Measurements from ENCODE around the gene PMPCA.

Gene PMPCA

DNA sequence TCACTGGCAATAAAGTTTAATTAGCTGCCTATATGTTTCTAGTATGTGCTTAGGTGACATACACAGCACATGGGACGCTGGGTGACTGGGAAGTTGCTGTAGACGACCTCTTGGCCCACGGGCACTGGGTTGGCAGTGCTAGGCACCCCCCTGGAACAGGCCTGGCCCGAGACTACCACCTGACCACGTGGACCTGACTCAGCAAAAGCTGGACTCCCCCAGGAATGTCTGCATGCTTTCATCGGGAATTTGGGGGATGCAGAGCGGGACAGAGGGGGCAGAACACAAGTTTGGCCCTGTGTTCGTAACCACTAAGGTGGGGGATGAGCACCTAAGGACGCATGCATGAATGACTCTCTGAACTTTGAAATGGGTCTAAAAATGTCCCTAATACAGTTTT is 45.8 kb downstream of the PMPCA start:
- no peak for DNase-seq (ENCODE audit: low spot score)

DNA sequence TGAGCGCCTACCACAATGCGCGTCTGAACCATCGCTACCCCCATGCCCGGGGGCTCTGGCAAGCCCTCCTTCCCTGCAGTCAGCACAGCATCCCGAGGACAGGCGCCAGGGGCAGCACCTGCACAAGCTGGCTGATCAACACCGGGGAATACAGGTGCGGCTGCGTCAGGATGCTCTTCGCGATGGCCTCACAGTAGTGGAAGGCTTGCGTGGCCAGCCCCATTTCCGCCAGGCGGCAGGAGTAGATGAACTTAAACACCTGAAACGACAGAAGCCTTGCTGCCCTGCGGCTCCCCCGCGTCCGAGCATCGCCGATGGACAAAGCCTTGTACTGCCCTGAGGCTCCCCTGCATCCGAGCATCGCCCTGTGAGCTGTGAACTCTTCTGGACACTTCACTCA is 46.9 kb downstream of the PMPCA start:
- DNase-seq (ENCODE audit: low spot score), result no peak

- DNase-seq (ENCODE audit: low spot score), result no peak
Measured at GRCh38 chr9:136459425-136459824, 49.0 kb downstream of the PMPCA start.

- DNase-seq (ENCODE audit: low spot score), result no peak
Measured at GRCh38 chr9:136460772-136461325, 50.4 kb downstream of the PMPCA start.

DNA sequence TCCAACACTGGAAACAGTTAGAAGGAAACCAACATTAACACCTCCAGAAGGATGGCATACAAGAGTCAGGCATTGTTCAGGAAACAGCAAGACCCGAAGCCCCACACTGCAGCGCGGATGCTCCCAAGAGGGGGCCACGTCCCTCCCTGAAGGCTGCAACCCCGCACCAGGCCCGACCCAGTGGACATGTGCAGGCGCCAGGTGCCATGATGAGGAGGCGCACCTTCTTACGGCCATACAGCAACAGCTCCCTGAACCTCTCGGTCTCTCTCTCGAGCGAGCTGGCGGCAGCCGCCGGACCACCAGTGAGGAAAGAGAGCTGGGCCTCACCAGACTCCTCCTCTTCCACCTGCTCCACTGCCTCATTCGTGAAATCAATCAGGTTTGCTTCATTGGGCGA is 52.2 kb downstream of the PMPCA start:
- no peak for DNase-seq (ENCODE audit: low spot score)

GRCh38 chr9:136463578-136463977 is 53.1 kb downstream of the PMPCA start:
- DNase-seq (ENCODE audit: low spot score), result no peak

- DNase-seq (ENCODE audit: low spot score), result no peak
Measured at GRCh38 chr9:136464241-136464640, 53.8 kb downstream of the PMPCA start.

GRCh38 chr9:136465500-136466154 is 55.2 kb downstream of the PMPCA start:
- DNase-seq (ENCODE audit: low spot score), result no peak

DNA sequence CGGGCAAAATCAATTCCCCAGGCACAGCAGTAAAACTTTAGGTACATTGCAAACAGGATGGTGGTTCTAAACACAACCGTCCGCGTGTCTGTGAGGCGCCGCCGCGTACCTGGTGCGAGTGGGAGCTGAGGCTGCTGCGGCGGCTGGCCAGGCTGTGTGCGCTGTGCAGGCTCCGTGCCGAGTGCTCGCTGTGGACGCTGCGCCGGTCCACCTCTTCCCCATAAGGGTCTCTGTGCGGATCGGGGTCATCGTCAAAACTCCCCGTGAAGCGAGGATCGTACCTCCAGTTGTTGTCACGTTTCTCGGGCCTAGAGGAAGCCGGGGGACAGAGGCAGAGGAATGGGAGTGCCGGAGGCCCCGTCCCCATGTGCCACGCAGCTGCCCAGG is 55.7 kb downstream of the PMPCA start:
- no peak for DNase-seq (ENCODE audit: low spot score)

GRCh38 chr9:136467766-136468165 is 57.3 kb downstream of the PMPCA start:
- no peak for DNase-seq (ENCODE audit: low spot score)

GRCh38 chr9:136470356-136470755 is 59.9 kb downstream of the PMPCA start:
- DNase-seq (ENCODE audit: low spot score), result no peak

DNA sequence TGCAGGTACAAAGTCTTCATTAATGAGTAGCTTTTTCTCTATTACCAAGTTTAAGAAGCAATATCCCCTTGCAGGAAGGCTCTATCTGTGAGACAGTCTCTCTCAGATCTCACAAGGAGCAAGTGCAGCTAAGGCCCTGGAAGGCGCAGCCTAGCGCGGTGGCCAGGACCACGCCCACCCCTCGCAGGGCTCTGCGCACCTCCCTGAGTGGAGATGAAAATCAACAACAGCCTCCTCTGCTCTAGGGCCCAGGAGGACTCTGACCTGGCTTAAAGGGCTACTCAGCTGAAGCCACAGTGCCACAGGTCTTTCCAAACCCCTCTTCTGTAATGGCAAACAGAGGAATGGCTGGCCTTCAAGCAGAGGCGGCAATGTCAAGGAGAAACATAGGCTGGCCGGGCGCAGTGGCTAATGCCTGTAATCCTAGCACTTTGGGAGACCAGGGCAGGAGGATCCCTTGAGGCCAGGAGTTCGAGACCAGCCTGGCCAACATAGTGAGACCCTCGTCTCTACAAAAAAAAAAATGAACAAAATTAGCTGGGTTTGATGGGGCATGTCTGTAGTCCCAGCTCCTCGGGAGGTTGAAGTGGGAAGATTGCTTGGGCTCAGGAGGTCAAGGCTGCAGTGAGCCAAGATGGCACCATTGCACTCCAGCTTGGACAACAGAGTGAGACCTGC is 60.5 kb downstream of the PMPCA start:
- DNase-seq (ENCODE audit: low spot score), result no peak

- no peak for DNase-seq (ENCODE audit: low spot score)
Measured at GRCh38 chr9:136471802-136472487, 61.5 kb downstream of the PMPCA start.

DNA sequence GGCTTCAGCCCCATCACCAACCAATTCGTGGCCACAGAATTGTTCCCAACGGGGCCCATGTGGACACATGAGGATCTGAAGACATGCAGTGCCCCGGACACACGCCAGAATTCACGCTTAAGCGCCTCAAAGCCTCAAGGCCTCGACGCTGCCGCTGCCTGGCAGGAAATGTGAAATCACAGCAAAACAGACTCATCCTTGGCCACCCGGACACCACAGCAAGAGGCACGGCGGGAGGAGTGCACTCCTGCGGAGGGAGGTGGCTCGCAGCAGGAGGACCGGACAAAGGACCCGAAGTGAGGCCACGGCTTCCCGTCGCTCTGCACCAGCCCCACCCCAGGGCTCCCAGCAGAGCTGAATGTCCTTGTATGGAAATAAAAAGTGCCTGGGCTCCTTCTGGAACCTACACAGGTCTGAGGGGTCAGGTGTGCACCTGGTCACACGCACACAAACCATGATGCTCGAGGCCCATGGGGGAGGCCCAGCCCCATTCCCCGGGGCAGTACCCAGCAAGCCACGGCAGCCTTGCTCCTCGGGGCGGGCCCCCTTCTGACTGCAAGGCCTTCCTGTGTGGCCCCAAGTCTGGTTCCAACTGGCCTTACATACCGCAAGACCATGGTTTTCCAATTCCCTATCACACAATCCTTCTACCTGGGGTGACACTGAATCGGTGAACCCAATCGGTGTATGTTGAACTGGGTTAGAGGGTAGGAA is 62.3 kb downstream of the PMPCA start:
- DNase-seq (ENCODE audit: low spot score), result no peak

- DNase-seq (ENCODE audit: low spot score), result no peak
Measured at GRCh38 chr9:136473354-136473721, 62.9 kb downstream of the PMPCA start.

Data from CD4-positive, alpha-beta T cell treated with Interleukin-15 for 4 hours (primary cell).